Prostate gland (tissue), 2 donors: ENCODE measurements around the gene CCT3.

Experiments
- POLR2A ChIP-seq: fragments of 450-650 bp; IDR thresholded peaks from one replicate; pipeline ENCODE4 v1.6.1; 2016; ENCODE audit warnings: antibody characterized with exemption, mild to moderate bottlenecking
- TF ChIP-seq, protein P1 (sequence below), 4 experiments: fragments of 200-600 bp in 2 of 4; fragments of 450-650 bp in 2 of 4; sonication (generic) in 2 of 4; IDR thresholded peaks; 1 replicate in 3 of 4; 2 replicates in 1 of 4; pipeline ENCODE4 v1.5.1; 2016 to 2019; ENCODE audit warnings: antibody characterized with exemption in 4 of 4, mild to moderate bottlenecking in 2 of 4, moderate library complexity in 2 of 4

GRCh38 chr1:156386134-156386901, 48.2 kb upstream of the CCT3 start:
- TF ChIP-seq POLR2A, result no peak
- TF ChIP-seq, protein P1, sequence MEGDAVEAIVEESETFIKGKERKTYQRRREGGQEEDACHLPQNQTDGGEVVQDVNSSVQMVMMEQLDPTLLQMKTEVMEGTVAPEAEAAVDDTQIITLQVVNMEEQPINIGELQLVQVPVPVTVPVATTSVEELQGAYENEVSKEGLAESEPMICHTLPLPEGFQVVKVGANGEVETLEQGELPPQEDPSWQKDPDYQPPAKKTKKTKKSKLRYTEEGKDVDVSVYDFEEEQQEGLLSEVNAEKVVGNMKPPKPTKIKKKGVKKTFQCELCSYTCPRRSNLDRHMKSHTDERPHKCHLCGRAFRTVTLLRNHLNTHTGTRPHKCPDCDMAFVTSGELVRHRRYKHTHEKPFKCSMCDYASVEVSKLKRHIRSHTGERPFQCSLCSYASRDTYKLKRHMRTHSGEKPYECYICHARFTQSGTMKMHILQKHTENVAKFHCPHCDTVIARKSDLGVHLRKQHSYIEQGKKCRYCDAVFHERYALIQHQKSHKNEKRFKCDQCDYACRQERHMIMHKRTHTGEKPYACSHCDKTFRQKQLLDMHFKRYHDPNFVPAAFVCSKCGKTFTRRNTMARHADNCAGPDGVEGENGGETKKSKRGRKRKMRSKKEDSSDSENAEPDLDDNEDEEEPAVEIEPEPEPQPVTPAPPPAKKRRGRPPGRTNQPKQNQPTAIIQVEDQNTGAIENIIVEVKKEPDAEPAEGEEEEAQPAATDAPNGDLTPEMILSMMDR (IDR thresholded peaks at IDR 0.05), result no peak
